ENCODE results near the gene MYO19. TPM values are rescaled to one million over a fixed set of nuclear protein-coding genes. Genes with fewer than 3 reads are reported as not detected.

MYO19 gene
- total and polyA plus RNA-seq, 9 of the 15 experiments (the other 6 are each of a cell fraction or from before 2014, with no cell fraction given) = 21.6 to 176 (median 129) TPM

DNA sequence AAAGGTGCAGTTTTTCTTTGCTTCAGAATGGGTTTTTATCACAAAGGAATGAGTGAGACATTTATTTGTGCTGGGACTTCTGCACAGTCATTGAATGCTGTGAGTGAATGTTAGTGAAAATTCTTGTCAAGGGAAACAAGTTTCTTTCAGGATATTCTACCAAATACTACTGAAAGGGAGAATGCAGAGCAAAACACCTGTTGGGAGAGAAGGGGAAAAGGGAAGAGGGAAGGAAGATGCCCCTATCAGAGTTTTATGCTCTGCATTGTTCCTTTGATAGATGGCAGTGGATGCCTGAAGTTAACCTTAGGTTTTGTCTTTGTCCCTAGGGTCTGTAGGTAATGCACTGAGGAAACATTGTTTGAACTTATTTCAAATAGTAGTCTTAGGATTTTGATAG lies 13.1 kb upstream of the MYO19 start:
- peak overlapping the region in 1 of 2 experiments; percentile 89; a peak in 2 of 4 replicates for H3K9ac ChIP-seq (ENCODE audit: insufficient read depth in 1 of 2, low read depth in 2 of 2, low read length in 2 of 2)
- H3K9me1 ChIP-seq (ENCODE audit: control insufficient read depth, insufficient read depth, low read length) = no peaks in the 10 kb centered on the region
- intact Hi-C loops (cut with micrococcal nuclease) = loop anchor here (10.0 kb wide), 1 partner anchor 177 kb away; no protein-coding TSS in a partner anchor
- peaks cover 12% of the 10 kb centered on the region in 2 experiments; a peak in 4 of 5 replicates for H3K4me1 ChIP-seq (replicated peaks in 1 of 2; ENCODE audit: control insufficient read depth in 2 of 2, insufficient read depth in 2 of 2, low read length in 2 of 2)
- DNase-seq (ENCODE audit: extremely low read depth in 1 of 4, low spot score in 3 of 4) = no peak
- BruUV-seq (replicated peaks) = no TSS peak
- no peaks in the 10 kb centered on the region for H3K9me3 ChIP-seq (replicated peaks; ENCODE audit: control insufficient read depth, insufficient read depth, low read depth, low read length)
- TF ChIP-seq, protein P1, sequence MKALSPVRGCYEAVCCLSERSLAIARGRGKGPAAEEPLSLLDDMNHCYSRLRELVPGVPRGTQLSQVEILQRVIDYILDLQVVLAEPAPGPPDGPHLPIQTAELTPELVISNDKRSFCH (CRISPR knock-in tag; IDR thresholded peaks at IDR 0.05) = no peak
- TF ChIP-seq, protein P1 (tag; IDR thresholded peaks at IDR 0.05) = no peak
- TF ChIP-seq EHMT2 (IDR thresholded peaks at IDR 0.05) (no peak), NFE2 (IDR thresholded peaks at IDR 0.05; ENCODE audit: low read depth) (peak; percentile 46; the same call in 1 of the 2 replicates), MAFG (tag; conservative IDR thresholded peaks at IDR 0.05) (0 out of 2 replicates have a peak, but pooled peaks have one; percentile 18)
- POLR2A ChIA-PET = interaction anchor here (0.9 to 2.4 kb wide), 3 partner anchors 9 to 54 kb away, joined by 3 to 6 read pairs (median 4); partner anchors contain the start of gene MRM1
- ATAC-seq = no peak
- peaks cover 44% of the 10 kb centered on the region for H3K36me3 ChIP-seq (ENCODE audit: control insufficient read depth, insufficient read depth, low read length)
- H3K4me3 ChIP-seq = peak overlapping the region; percentile 85; the same call in 1 of the 2 replicates
- no peak overlapping the region for H2AFZ ChIP-seq (ENCODE audit: low read depth, low read length)
- H3K4me2 ChIP-seq (ENCODE audit: insufficient read depth, low read length) = peak overlapping the region; percentile 64
- in situ Hi-C loops (cut with MboI) = loop anchor here (5.0 kb wide), 1 partner anchor 45 kb away; the partner anchor contains the start of gene DHRS11
- CTCF ChIA-PET (ENCODE audit: low intra/inter-chr PET ratio) = no interaction called here
- peaks cover 92% of the 10 kb centered on the region for H3K79me2 ChIP-seq (ENCODE audit: control insufficient read depth, insufficient read depth, low read length)
- no peaks in the 10 kb centered on the region for H3K27me3 ChIP-seq (ENCODE audit: control insufficient read depth in 2 of 2, insufficient read depth in 2 of 2, low read length in 2 of 2)
- no peak for FAIRE-seq
- H4K20me1 ChIP-seq (replicated peaks; ENCODE audit: control insufficient read depth, insufficient read depth, low read length) = peaks cover 7% of the 10 kb centered on the region; the same call in 1 of the 2 replicates
- peak overlapping the region; percentile 36 for H3K27ac ChIP-seq (ENCODE audit: extremely low read depth, low read depth, low read length)

All from K562 (cell line).